GM13977 (cell line): ENCODE results near the gene SCT.

Source experiments
- DNase-seq: peaks from one replicate; pipeline ENCODE4 v3.0.0; 2012; ENCODE audit warnings: low spot score
- in situ Hi-C: fragments of 300-500 bp; cut with MboI; formaldehyde crosslinking; loops from one replicate; pipeline ENCODE4 v1.12.0; 2022; ENCODE audit warnings: low sequenced_read_pairs, low pct_unique_long_range_greater_than_20kb, mixed read lengths, inconsistent platforms; ENCODE audit not compliant: unreplicated experiment
- TF ChIP-seq, protein P1 (sequence below): IDR thresholded peaks from 2 replicates; pipeline ENCODE4 v1.5.1; 2012; ENCODE audit warnings: mild to moderate bottlenecking, control low read depth; ENCODE audit not compliant: insufficient read depth; ENCODE audit errors: extremely low read depth, missing control alignments

The SCT gene

DNA sequence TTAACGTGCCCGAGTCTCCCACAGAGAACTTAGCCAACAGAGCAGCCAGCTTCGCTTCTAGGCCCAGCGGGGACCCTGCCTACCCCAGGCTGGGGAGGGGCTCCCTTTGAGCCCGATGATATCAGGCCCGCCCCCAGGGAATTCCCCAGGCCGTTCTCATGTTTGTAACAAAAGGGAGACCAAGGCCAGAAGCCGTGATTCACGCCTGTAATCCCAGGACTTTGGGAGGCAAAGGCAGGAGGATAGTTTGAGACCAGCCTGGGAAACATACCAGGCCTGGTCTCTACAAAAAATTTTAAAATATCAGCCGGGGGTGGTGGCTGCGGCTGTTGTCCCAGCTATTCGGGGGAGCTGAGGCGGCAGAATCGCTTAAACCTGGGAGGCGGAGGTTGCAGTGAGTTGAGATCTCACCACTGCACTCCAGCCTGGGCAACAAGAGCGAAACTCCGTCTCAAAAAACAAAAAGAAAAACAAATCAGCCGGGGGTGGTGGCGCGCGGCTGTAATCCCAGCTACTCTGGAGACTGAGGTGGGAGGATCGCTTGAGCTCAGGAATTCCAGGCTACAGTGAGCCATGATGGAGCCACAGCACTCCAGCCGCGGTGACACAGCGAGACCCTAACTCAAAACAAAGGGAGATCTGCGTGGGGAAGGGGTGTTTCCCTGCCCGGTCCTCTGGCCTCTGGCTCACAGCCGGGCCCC lies 11.8 kb upstream of the SCT start:
- TF ChIP-seq, protein P1, sequence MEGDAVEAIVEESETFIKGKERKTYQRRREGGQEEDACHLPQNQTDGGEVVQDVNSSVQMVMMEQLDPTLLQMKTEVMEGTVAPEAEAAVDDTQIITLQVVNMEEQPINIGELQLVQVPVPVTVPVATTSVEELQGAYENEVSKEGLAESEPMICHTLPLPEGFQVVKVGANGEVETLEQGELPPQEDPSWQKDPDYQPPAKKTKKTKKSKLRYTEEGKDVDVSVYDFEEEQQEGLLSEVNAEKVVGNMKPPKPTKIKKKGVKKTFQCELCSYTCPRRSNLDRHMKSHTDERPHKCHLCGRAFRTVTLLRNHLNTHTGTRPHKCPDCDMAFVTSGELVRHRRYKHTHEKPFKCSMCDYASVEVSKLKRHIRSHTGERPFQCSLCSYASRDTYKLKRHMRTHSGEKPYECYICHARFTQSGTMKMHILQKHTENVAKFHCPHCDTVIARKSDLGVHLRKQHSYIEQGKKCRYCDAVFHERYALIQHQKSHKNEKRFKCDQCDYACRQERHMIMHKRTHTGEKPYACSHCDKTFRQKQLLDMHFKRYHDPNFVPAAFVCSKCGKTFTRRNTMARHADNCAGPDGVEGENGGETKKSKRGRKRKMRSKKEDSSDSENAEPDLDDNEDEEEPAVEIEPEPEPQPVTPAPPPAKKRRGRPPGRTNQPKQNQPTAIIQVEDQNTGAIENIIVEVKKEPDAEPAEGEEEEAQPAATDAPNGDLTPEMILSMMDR, result no peak
- no peak for DNase-seq
- in situ Hi-C loops, result no loop called here

DNA sequence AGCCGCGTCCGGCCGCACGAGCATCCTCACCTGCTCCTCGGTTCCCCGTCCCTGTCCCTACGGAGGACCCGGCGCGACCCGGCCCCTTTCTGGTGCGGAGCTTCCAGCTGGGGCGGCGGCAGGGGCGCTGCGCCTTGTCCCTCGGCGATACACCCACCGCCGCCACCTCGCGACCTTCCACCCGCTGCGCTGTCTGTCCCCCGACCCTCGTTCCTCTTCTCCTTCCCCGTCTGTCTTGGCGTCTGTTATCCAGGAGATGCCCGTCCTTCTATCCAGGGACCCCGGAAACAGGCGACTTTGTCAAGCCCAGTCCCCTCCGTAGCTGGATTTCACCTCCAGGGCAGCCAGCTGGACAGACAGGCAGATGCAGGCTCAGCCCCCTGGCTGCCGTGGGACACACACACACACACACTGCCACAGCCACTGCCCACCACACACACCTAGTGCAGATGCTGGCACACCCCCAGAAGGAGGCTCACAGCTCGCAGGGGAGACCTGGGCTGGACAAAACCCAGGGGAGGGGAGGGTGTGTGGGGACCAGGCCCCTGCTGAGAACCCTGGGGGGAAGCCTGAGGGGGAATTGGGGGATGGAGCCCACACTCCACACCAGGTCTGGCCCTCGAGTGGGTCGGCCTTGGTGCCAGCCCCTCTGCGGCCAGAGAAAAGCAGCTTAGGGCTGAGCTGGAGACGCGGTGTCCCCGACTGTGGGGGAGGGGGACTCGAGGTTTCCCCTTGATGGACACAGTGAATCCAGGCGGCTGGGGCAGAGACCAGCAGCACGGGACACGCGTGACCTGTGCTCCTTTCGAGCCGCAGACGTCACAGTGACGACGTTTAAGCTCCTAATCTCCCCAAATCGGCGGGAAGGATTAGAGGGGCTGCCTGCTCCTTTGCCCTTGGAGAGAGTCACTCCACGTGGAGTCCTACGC lies 10.9 kb upstream of the SCT start:
- TF ChIP-seq, protein P1, result no peak
- DNase-seq, result no peak
- in situ Hi-C loops, result no loop called here

DNA sequence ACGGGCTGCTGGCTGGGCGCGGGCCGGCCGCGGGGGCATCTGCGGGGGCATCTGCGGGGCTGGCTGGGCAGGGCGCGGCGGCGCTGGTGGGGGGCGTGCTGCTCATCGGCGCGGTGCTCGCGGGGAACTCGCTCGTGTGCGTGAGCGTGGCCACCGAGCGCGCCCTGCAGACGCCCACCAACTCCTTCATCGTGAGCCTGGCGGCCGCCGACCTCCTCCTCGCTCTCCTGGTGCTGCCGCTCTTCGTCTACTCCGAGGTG lies 10.3 kb upstream of the SCT start:
- no peak for DNase-seq
- TF ChIP-seq, protein P1, result no peak
- in situ Hi-C loops, result no loop called here

DNA sequence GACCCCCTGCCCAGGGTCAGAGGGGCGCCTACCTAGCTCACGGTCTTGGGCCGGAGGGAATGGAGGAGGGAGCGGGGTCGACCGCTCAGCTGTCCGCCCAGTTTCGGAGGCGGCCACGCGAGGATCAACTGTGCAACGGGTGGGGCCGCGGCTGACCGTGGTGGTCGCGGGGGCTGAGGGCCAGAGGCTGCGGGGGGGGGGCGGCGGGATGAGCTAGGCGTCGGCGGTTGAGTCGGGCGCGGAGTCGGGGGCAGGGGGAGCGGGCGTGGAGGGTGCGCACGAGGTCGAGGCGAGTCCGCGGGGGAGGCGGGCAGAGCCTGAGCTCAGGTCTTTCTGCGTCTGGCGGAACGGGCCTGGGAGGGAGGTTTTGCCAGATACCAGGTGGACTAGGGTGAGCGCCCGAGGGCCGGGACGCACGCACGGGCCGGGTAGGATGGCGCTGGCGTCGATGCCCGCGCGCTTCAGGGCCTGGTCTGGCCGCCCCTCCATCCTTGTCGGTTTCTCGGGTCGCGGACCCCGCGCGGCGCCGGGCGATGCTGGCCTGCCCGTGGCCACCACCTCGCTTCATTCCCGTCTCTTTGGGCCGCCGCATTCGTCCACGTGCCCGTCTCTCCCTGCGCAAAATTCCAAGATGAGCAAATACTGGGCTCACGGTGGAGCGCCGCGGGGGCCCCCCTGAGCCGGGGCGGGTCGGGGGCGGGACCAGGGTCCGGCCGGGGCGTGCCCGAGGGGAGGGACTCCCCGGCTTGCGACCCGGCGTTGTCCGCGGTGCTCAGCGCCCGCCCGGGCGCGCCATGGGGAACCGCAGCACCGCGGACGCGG lies 9.7 kb upstream of the SCT start, which contains the start of gene DRD4:
Gene DRD4 (plus strand): TSS at position 759 of the 822 bp plus-strand sequence. CDS start 36 bp downstream, at position 795.
- no peak for DNase-seq
- TF ChIP-seq, protein P1, result no peak

DNA sequence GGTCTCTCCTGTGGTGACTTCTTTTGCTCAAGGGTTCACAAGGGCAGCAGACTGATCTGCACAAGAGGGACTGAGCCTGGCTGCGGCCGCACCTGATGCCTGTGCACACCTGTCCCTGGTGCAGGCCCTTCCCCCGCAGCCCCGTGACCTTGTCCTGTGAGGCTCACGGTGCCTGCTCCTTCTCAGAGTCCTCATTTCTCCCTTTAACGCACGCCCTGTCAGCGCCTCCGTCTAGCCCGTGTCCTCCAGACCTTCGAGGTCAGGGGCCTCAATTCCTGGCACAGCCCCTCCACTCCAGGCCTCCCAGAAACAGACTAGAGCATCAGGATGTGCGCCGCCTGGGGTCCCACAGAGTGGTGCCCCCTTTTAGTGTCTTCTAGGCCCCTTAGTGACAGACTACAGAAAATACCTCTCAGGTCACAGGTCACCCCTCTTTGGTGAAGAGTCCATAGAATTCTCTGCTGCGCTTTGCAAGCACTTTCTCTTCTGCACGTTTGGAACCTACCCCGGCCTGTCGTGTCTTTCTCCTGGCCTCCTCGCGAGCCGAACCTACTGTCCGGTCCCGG lies 9.0 kb upstream of the SCT start:
- in situ Hi-C loops, result no loop called here

More for the DNA sequence above, 9.7 kb upstream of the SCT start, which contains the start of gene DRD4:
- in situ Hi-C loops, result no loop called here

More for the DNA sequence above, 9.0 kb upstream of the SCT start:
- no peak for DNase-seq
- TF ChIP-seq, protein P1, result no peak
